Activated T-helper 17 cell treated with anti-CD3 and anti-CD28 coated beads, Interleukin-2, amount 50 U/mL, for 72 hours (primary cell): Measurements from ENCODE around the gene PPIP5K2. TPM values are rescaled to one million over a fixed set of nuclear protein-coding genes. Genes with fewer than 3 reads are reported as not detected.

ENCODE experiments used
- ATAC-seq: fragments of 150-1000 bp; cut with Tn5 transposase; replicated peaks from 2 replicates; pipeline ENCODE4 v1.10.0; 2021; ENCODE audit warnings: mild to moderate bottlenecking, moderate library complexity
- H3K27ac Mint-ChIP-seq: one replicate; pipeline ENCODE4 v1.8.0; 2022; ENCODE audit warnings: mixed read lengths
- H3K27me3 Mint-ChIP-seq: one replicate; pipeline ENCODE4 v1.8.0; 2022; ENCODE audit warnings: mixed read lengths
- H3K36me3 Mint-ChIP-seq: one replicate; pipeline ENCODE4 v1.8.0; 2022; ENCODE audit warnings: low read depth, mild to moderate bottlenecking, mixed read lengths
- H3K4me1 Mint-ChIP-seq: one replicate; pipeline ENCODE4 v1.8.0; 2022; ENCODE audit warnings: mixed read lengths
- H3K4me3 Mint-ChIP-seq: one replicate; pipeline ENCODE4 v1.8.0; 2022; ENCODE audit warnings: mild to moderate bottlenecking, mixed read lengths
- H3K9me3 Mint-ChIP-seq: one replicate; pipeline ENCODE4 v1.8.0; 2022; ENCODE audit warnings: mixed read lengths
- total RNA-seq, 2 donors: library from RNA; stranded (reverse); gene quantifications; one replicate each; pipeline ENCODE4 v1.2.3, GENCODE V29; 2022

The PPIP5K2 gene
- total RNA-seq, 2 donors from 2014 or later = 47.1 to 53.3 TPM

GRCh38 chr5:103228588-103228987, 108.5 kb downstream of the PPIP5K2 start:
- Mint-ChIP-seq H3K36me3 (no peaks in the 10 kb centered on the region), H3K9me3 (no peaks in the 10 kb centered on the region), H3K4me3 (no peak overlapping the region), H3K4me1 (no peaks in the 10 kb centered on the region), H3K27ac (no peak overlapping the region), H3K27me3 (peaks cover 15% of the 10 kb centered on the region)
- no peak for ATAC-seq

- Mint-ChIP-seq H3K27me3 (peaks cover 6% of the 10 kb centered on the region), H3K27ac (no peak overlapping the region), H3K4me1 (no peaks in the 10 kb centered on the region), H3K36me3 (no peaks in the 10 kb centered on the region), H3K4me3 (no peak overlapping the region), H3K9me3 (no peaks in the 10 kb centered on the region)
- ATAC-seq = peak; percentile 50
These were observed 112.4 kb downstream of the PPIP5K2 start for GRCh38 chr5:103232393-103232999.

GRCh38 chr5:103234239-103234975, 114.3 kb downstream of the PPIP5K2 start:
- Mint-ChIP-seq H3K36me3 (no peaks in the 10 kb centered on the region), H3K27ac (no peak overlapping the region), H3K27me3 (peaks cover 8% of the 10 kb centered on the region), H3K9me3 (no peaks in the 10 kb centered on the region), H3K4me1 (no peaks in the 10 kb centered on the region), H3K4me3 (no peak overlapping the region)
- no peak for ATAC-seq

- Mint-ChIP-seq H3K27me3 (peaks cover 8% of the 10 kb centered on the region), H3K36me3 (no peaks in the 10 kb centered on the region), H3K4me3 (no peak overlapping the region), H3K4me1 (no peaks in the 10 kb centered on the region), H3K9me3 (no peaks in the 10 kb centered on the region), H3K27ac (no peak overlapping the region)
- ATAC-seq = no peak
These were observed 115.8 kb downstream of the PPIP5K2 start for GRCh38 chr5:103235891-103236290.

GRCh38 chr5:103237778-103238177, 117.7 kb downstream of the PPIP5K2 start:
- peaks cover 15% of the 10 kb centered on the region for H3K27me3 Mint-ChIP-seq
- ATAC-seq = no peak
- no peaks in the 10 kb centered on the region for H3K4me1 Mint-ChIP-seq
- no peaks in the 10 kb centered on the region for H3K36me3 Mint-ChIP-seq
- no peak overlapping the region for H3K27ac Mint-ChIP-seq
- no peaks in the 10 kb centered on the region for H3K9me3 Mint-ChIP-seq
- H3K4me3 Mint-ChIP-seq = no peak overlapping the region

- Mint-ChIP-seq H3K27ac (no peak overlapping the region), H3K9me3 (peaks cover 2% of the 10 kb centered on the region), H3K4me1 (peaks cover 7% of the 10 kb centered on the region), H3K4me3 (no peak overlapping the region), H3K27me3 (peaks cover 45% of the 10 kb centered on the region), H3K36me3 (no peaks in the 10 kb centered on the region)
- ATAC-seq = no peak
These were observed 123.6 kb downstream of the PPIP5K2 start for GRCh38 chr5:103243665-103244064.

GRCh38 chr5:103244398-103244797, 124.3 kb downstream of the PPIP5K2 start:
- peaks cover 3% of the 10 kb centered on the region for H3K9me3 Mint-ChIP-seq
- H3K4me1 Mint-ChIP-seq = peaks cover 7% of the 10 kb centered on the region
- no peak overlapping the region for H3K27ac Mint-ChIP-seq
- H3K36me3 Mint-ChIP-seq = no peaks in the 10 kb centered on the region
- H3K27me3 Mint-ChIP-seq = peaks cover 46% of the 10 kb centered on the region
- ATAC-seq = no peak
- H3K4me3 Mint-ChIP-seq = no peak overlapping the region

GRCh38 chr5:103245761-103246160, 125.7 kb downstream of the PPIP5K2 start:
- no peak overlapping the region for H3K27ac Mint-ChIP-seq

GRCh38 chr5:103247118-103247517, 127.0 kb downstream of the PPIP5K2 start:
- peaks cover 49% of the 10 kb centered on the region for H3K27me3 Mint-ChIP-seq
- H3K4me1 Mint-ChIP-seq = peaks cover 7% of the 10 kb centered on the region
- H3K27ac Mint-ChIP-seq = no peak overlapping the region
- ATAC-seq = no peak
- peaks cover 3% of the 10 kb centered on the region for H3K9me3 Mint-ChIP-seq
- H3K4me3 Mint-ChIP-seq = no peak overlapping the region
- no peaks in the 10 kb centered on the region for H3K36me3 Mint-ChIP-seq

More at GRCh38 chr5:103245761-103246160, 125.7 kb downstream of the PPIP5K2 start:
- H3K4me3 Mint-ChIP-seq = no peak overlapping the region
- no peaks in the 10 kb centered on the region for H3K36me3 Mint-ChIP-seq
- H3K9me3 Mint-ChIP-seq = peaks cover 3% of the 10 kb centered on the region
- H3K27me3 Mint-ChIP-seq = peaks cover 50% of the 10 kb centered on the region
- ATAC-seq = no peak
- peaks cover 7% of the 10 kb centered on the region for H3K4me1 Mint-ChIP-seq

GRCh38 chr5:103249068-103249467, 129.0 kb downstream of the PPIP5K2 start:
- H3K27me3 Mint-ChIP-seq = peaks cover 43% of the 10 kb centered on the region
- no peak overlapping the region for H3K27ac Mint-ChIP-seq
- H3K36me3 Mint-ChIP-seq = no peaks in the 10 kb centered on the region
- no peak overlapping the region for H3K4me3 Mint-ChIP-seq
- no peak for ATAC-seq
- peaks cover 7% of the 10 kb centered on the region for H3K4me1 Mint-ChIP-seq
- peaks cover 3% of the 10 kb centered on the region for H3K9me3 Mint-ChIP-seq

GRCh38 chr5:103254921-103255320, 134.8 kb downstream of the PPIP5K2 start:
- Mint-ChIP-seq H3K27ac (no peak overlapping the region), H3K4me3 (no peak overlapping the region), H3K36me3 (no peaks in the 10 kb centered on the region), H3K4me1 (peaks cover 4% of the 10 kb centered on the region), H3K27me3 (peaks cover 22% of the 10 kb centered on the region), H3K9me3 (no peaks in the 10 kb centered on the region)
- no peak for ATAC-seq

GRCh38 chr5:103255691-103256090, 135.6 kb downstream of the PPIP5K2 start:
- Mint-ChIP-seq H3K27ac (no peak overlapping the region), H3K36me3 (no peaks in the 10 kb centered on the region), H3K27me3 (peaks cover 19% of the 10 kb centered on the region), H3K4me3 (no peak overlapping the region), H3K4me1 (peaks cover 7% of the 10 kb centered on the region), H3K9me3 (no peaks in the 10 kb centered on the region)
- no peak for ATAC-seq

GRCh38 chr5:103256178-103256577, 136.1 kb downstream of the PPIP5K2 start:
- Mint-ChIP-seq H3K27ac (no peak overlapping the region), H3K4me1 (peaks cover 12% of the 10 kb centered on the region), H3K27me3 (peaks cover 14% of the 10 kb centered on the region), H3K4me3 (no peak overlapping the region), H3K9me3 (no peaks in the 10 kb centered on the region), H3K36me3 (no peaks in the 10 kb centered on the region)
- ATAC-seq = no peak

- no peaks in the 10 kb centered on the region for H3K9me3 Mint-ChIP-seq
- H3K27ac Mint-ChIP-seq = peak within 1 kb of the TSS; percentile 80
- peak within 1 kb of the TSS; percentile 92 for H3K4me3 Mint-ChIP-seq
- peaks cover 28% of the 10 kb centered on the region for H3K4me1 Mint-ChIP-seq
- no peaks in the 10 kb centered on the region for H3K36me3 Mint-ChIP-seq
- peak; percentile 90 for ATAC-seq
- peaks cover 11% of the 10 kb centered on the region for H3K27me3 Mint-ChIP-seq
These were observed 138.4 kb downstream of the PPIP5K2 start, which contains the start of gene MACIR for GRCh38 chr5:103258368-103258956. Gene MACIR, plus strand, starts transcription at chr5:103258763. Its CDS starts 17,157 bp downstream, at chr5:103275920.
